Neural progenitor cell (in vitro differentiated cells): ENCODE results near the gene COL4A4.

Experiments
- CTCF ChIP-seq: fragments of 200-600 bp; sonication (generic); IDR thresholded peaks from 2 replicates; pipeline ENCODE4 v1.5.1; 2017; ENCODE audit warnings: antibody characterized with exemption, mild to moderate bottlenecking
- EZH2 ChIP-seq: fragments of 200-600 bp; sonication (generic); IDR thresholded peaks from 2 replicates; pipeline ENCODE4 v1.6.1; 2017; ENCODE audit warnings: antibody characterized with exemption, mild to moderate bottlenecking, moderate library complexity

GRCh38 chr2:227029426-227030105 lies 134.4 kb downstream of the COL4A4 start:
- TF ChIP-seq CTCF: no peak
- no peak for TF ChIP-seq EZH2
